HG03175 (cell line): ENCODE measurements around the gene DPP4.

Source experiments
- ATAC-seq: cut with Tn5 transposase; IDR thresholded peaks from one replicate; pipeline ENCODE4 v1.9.1; 2021; ENCODE audit warnings: mild to moderate bottlenecking, moderate library complexity; ENCODE audit not compliant: unreplicated experiment

The DPP4 gene

GRCh38 chr2:162073888-162074631 is at the start of gene DPP4:
Gene DPP4, minus strand, starts transcription at chr2:162074215. Its CDS starts 234 bp downstream, at chr2:162073981.
- peak; percentile 93 for ATAC-seq

GRCh38 chr2:162118166-162119031 is 44.4 kb upstream of the DPP4 start:
- no peak for ATAC-seq

DNA sequence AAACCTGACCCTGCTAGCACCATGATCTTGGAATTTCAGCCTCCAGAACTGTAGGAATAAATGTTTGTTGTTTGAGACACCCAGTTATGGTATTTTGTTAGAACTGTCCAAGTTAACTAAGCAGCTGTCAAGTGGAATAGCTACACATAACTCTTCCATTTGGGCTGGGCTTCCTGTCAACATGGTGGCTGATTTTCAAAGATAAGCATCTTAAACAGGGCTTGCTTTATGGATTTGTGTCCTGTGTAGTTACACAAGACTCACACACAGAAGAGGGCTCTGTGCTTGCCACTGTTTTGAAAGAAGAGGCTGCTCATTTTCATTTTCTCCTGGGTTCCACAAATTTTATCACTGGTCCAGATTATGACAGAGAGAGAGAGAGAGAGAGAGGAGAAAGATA is 42.3 kb upstream of the DPP4 start:
- no peak for ATAC-seq

DNA sequence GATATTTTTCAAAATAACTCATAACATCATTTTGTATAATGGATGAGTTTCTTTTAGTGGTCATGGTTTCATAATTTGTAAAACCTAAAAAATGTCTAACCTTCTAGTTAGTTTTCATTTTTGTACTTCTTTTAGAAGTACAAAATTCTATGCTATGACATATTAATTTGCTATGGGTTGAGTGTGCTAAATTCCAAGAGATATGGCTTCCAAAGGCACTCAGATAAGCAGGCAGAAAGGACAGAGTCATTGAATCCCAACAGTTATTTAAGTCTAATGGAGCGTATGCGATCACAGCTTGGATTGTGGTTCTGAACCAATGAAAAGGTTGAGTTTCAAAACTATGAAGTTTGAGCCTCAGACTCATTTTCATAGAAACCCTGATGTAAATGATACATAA is 41.1 kb upstream of the DPP4 start:
- ATAC-seq, result no peak

- no peak for ATAC-seq
Measured at GRCh38 chr2:162114271-162114670, 40.3 kb upstream of the DPP4 start.

DNA sequence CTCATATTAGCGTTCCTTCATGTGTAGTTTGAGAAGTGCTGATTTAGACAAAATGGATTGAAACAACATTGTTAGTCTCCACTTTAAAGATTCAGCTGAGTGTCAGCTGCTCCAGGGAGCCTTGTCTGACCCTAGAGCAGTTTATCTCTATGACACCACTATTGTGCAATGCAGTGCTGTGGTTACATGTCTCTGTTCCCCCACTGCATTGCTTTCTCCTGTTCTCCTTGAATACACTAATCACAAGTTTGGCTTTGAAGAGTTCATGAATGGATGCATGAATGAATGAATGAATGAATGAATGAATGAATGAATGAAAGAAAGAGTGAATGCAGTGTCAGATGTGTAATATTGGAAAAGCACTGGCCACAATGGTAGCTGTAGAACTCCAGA is 39.8 kb upstream of the DPP4 start:
- no peak for ATAC-seq

- no peak for ATAC-seq
Measured at GRCh38 chr2:162113088-162113775, 39.2 kb upstream of the DPP4 start.

DNA sequence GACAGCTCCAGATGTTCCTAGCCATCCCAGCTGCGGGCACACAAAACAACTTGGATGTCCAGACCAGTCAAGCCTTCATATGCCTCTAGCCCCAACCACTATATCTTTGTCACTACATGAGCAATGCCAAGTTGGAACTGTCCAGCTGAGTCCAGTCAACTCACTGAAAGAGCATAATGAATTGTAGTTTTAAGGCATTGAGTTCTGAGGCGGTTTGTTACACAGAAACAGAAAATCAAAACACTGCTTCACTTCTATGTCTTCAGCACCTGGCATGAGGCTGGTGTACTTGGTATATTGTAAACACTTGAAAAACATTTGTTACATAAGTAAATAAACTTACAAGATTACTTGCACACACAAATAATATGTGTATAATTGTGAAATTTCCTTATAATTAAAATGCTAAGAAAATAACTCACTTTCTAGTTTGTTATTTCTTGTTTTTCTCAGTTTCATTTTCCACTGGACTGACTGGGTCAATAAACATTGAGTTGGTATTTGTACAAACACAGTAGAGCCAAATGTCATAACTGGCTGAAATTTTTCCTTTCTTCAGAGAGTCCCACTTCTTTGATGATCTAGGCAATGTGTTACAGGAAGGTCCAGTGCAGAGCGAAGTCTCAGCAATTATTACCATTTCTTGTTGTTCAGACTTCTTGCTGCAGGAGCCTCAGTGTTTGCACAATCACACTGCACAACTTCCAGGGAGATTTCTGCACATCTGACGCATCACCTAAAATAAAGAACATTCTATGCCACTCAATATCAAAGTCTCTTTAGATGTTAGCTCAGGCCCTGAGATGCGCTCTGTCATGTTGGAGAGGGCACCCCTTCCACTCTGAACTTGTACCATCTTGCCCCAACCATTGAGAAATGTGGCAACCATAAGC is 38.2 kb upstream of the DPP4 start:
- no peak for ATAC-seq

DNA sequence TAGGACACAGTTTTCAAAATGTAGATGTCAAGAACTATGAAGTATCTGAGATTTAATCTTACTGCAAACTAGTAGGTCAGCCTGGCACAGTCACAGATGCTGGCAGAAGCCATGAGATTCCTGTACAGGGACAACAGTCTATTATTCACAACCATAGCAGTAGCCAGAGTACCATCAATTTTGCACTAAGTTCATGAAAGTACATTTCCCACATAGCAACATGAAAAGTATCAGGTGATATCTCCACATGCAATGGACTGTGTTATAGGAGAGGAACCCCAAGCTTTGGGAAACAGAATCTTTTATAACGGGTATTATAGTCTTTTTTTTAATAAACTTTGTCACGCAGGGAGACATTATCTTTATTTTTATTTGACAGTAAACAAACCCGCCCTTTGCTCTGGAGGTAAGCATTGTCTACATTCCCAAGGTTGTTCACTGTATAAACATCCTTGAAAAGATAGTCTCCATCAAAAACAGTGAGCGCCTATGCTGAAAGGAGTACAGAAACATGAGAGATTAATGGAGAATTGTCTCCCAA is 33.4 kb upstream of the DPP4 start:
- no peak for ATAC-seq

DNA sequence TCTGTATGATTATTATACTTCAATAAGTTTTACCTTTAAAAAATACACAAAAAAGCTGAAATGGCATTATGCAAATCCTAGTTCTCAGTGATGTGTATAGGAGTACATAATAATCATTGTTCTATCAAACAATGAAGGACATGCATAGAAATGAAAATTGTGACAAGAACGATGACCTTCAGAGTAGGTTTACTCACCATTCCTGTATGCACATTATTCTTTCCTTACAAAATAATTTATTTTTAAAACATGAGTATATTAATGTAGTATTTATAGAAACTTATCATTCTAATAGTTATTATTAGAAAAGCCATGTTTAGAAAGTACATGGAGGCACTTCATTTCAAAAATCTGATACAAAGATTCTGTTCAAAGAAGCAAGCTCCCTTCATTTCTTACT is 32.7 kb upstream of the DPP4 start:
- no peak for ATAC-seq

GRCh38 chr2:162106146-162106551 is 32.1 kb upstream of the DPP4 start:
- no peak for ATAC-seq

DNA sequence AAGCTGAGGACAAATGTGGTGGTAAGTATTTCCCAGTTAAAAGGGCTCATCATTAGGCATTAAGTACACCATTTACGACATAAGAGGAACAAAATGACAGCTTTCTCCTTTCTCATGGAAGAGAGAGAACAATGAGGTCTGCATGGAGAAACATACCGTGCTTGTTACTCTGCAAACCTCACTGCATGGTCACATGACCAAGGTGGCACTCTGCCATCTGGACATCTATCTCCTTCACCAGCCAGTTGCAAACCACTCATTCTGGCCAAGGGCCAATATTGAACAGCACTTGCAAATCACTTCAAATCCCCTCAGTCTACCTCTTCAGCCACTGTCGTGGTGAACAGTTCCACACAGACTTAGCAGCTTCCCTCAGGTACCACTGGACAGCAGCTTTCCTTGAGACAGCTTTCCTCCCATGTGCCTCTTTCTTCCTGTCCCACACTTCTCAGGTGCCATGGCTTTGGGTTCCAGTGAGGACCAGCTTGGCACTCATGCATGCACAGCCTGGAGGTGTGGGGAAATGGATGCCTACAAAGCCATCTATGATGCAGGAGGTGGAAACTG is 29.5 kb upstream of the DPP4 start:
- ATAC-seq, result no peak

DNA sequence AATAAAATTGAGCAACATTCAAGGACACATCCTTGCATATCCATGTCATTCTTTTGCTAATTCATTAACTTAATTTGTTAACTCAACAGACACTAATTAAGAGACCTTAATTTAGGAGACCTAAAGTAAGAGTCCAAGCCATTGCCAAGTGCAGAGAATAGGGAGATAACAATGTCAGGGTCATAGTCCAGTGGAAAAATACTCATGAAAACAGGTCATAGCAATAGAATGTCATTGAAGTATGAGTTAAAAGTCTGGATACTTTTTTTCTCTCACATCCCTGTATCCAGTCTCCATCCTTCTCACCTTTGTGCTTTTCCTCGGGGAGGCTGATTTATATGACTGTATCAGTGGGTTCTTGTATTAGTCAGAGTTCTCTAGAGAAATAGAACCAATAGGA is 26.6 kb upstream of the DPP4 start:
- ATAC-seq, result no peak

- no peak for ATAC-seq
Measured at GRCh38 chr2:162099836-162100235, 25.8 kb upstream of the DPP4 start.

DNA sequence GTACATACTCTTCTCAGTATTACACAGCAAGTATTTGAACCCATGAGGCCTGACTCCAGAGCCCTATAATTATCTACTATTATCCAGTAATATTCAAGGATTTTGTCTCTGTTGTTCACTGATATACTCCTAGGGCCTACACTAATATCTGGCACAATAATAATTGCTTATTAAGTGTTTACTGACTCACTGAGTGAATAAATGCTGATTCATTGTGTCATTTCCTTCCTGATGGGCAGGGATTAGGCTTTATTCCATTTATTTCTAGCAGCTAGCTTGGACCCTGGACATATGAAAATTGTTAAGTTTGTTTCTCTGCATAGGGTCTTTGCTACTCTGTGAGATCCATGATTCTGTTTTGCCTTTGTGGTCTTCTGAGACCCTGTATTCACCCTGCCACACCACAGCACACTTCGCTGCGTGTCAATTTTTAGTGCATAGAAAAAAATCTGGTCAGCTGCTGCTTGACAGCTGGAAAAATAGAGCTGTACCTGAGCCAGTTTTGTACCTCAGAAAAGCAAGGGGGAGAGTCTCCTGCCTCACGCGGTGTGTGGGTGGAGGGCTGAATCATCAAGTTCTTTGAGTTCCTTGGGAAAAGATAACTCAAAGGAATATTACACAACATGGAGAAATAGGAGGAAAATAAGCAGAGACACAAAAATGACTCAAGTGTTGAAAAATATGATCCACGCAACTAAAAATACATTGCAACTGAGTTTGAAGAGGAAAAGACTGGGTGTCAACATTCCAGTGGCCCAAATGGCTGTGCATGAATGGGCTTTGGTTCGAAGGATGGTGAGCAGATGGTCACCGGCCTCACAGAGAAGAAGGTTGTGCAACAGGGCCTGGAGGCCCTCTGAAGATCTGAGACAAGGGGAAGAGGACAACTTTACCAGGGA is 18.9 kb upstream of the DPP4 start:
- ATAC-seq, result no peak

- no peak for ATAC-seq
Measured at GRCh38 chr2:162092008-162092390, 18.0 kb upstream of the DPP4 start.

DNA sequence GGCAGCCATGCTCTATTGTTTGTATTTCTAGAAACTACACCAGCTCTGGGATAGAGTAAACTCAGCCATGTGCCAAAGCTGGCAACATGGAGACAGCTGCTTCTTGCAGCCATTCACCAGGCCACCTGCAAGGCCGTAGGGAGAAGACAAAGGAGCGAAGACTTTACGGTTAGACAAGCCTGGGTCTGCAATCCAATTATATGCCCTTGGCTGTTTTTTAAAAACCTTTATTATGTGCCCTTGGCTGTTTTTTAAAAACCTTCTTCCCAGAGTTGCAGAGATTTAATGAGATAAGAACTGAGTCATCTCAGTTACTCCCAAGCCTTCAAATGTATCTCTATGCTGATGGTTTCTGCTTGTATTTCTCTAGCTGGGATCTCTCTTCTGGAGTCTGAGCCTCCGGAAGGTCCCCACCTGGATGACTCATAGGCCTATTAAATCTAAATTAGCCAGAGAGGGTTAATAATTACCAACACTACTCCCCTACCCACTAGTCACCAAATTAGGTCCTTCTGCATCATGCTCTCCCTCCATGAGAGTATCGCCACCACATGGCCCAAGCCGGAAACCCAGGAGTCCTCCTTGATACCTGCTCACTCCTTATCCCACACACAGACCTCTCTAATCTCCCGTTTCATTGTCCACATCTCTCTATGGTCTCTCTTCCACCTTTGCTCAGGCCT is 17.5 kb upstream of the DPP4 start:
- peak; percentile 53 for ATAC-seq

DNA sequence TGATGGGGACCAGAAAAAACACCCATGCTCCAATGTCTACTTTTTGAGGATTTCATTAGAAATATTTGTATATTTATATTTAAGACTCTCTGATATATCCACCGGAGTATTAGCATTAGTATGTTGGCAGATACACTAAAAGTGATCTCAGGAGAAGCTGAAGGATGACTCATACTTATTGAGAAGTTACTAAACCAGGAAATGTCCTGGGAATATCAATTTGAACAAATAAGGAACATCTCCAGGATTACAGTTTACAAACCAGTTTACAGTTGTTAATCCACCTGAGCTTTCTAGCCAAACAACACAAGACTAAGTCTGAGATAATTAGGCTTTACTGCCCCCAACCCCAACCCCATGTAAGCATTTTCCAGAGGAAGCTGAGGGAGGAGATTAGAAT is 16.1 kb upstream of the DPP4 start:
- ATAC-seq, result no peak
